ENCODE measurements around the gene PNO1. TPM values are rescaled to one million over a fixed set of nuclear protein-coding genes. Genes with fewer than 3 reads are reported as not detected.

PNO1 gene
- total and polyA plus RNA-seq, 4 donors = 12.5 to 14.9 (median 13.9) TPM

DNA sequence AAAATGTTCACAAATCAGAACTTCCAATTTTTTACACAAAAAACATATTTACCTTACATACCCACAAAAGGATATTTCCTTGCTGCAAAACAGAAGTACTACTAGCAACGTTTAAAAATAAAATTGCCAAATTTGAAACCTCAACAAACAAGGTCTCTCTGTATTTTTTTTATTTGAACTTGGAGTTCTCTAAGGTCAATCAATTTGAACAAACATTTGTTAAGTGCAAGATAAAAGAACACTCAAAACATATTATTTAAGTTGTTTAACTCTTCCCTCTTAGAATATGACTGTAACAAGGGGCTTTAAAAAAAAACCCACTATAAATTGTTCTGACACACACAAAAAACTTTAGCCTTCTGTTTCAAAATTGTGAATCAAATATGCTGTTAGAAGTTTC lies 29.6 kb downstream of the PNO1 start:
- Histone ChIP-seq H3K4me1 (ENCODE audit: control insufficient read depth, insufficient read depth, low read length) (no peaks in the 10 kb centered on the region), H3K27me3 (ENCODE audit: control insufficient read depth, insufficient read depth, low read length) (no peaks in the 10 kb centered on the region), H3K27ac (ENCODE audit: low read depth, low read length) (no peak overlapping the region), H3K4me3 (ENCODE audit: low read depth, low read length) (no peak overlapping the region), H3K9me3 (ENCODE audit: control insufficient read depth, insufficient read depth, low read length) (no peaks in the 10 kb centered on the region), H3K36me3 (ENCODE audit: control insufficient read depth, insufficient read depth, low read length) (peaks cover 3% of the 10 kb centered on the region)
- no peak for DNase-seq (ENCODE audit: low read depth in 4 of 6, low spot score in 6 of 6)
- WGBS (ENCODE audit: insufficient coverage) = no CpG with 5 or more reads among the region's 1 CpG

DNA sequence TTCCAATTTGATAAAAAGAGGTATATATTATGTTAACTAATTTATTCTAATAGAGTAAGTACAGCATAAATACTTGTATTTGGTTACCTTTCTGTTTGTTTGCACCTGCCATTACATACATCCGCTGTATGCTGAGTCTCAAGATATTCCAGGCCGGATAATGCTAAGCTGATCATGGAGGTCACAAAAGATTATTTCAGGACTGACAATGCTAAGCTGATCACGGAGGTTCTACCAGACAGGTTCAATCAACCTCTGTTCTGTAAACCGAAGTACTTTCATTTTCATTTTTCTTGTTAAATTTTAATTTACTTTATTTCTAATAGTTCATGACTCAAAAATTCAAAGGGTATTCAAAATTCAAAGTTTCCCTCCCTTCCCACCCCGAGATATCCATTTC lies 31.1 kb downstream of the PNO1 start:
- peaks cover 3% of the 10 kb centered on the region for H3K36me3 ChIP-seq (ENCODE audit: control insufficient read depth, insufficient read depth, low read length)
- H3K4me1 ChIP-seq (ENCODE audit: control insufficient read depth, insufficient read depth, low read length) = no peaks in the 10 kb centered on the region
- no peaks in the 10 kb centered on the region for H3K9me3 ChIP-seq (ENCODE audit: control insufficient read depth, insufficient read depth, low read length)
- H3K27me3 ChIP-seq (ENCODE audit: control insufficient read depth, insufficient read depth, low read length) = no peaks in the 10 kb centered on the region
- no peak for DNase-seq (ENCODE audit: low read depth in 4 of 6, low spot score in 6 of 6)
- no peak overlapping the region for H3K27ac ChIP-seq (ENCODE audit: low read depth, low read length)
- H3K4me3 ChIP-seq (ENCODE audit: low read depth, low read length) = no peak overlapping the region
- 100% methylated on average over 1 of the region's 5 CpGs for WGBS (ENCODE audit: insufficient coverage)

DNA sequence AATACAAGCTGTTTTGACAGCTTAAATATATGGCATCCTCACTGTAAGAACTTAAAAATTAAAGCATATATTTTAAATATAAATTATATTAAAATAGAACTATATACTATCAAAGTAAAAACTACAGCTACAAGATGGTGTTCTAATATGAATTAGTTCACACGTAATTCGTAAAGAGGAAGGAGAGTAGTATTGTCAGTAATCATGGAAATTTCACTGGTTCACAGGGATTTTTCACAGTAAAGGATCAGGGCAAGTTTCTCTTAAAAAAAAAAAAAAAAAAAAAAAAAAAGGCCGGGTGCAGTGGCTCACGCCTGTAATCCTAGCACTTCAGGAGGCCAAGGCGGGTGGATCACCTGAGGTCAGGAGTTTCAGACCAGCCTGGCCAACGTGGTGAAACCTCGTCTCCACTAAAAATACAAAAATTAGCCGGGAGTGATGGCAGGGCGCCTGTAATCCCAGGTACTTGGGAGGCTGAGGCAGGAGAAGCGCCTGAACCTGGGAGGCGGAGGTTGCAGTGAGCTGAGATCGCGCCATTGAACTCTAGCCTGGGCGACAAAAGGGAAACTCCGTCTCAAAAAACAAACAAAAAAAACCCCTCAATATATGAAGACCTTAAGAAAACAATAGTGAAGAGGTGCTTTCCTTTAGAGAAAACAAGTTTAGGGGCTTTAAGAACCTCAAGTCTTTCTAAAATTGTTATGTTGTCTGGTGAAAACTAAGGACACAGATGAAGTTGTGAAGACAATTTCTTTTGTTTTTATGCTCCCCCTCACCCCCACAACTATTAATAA lies 32.5 kb downstream of the PNO1 start:
- no peaks in the 10 kb centered on the region for H3K9me3 ChIP-seq (ENCODE audit: control insufficient read depth, insufficient read depth, low read length)
- no peaks in the 10 kb centered on the region for H3K27me3 ChIP-seq (ENCODE audit: control insufficient read depth, insufficient read depth, low read length)
- H3K4me3 ChIP-seq (ENCODE audit: low read depth, low read length) = no peak overlapping the region
- no peaks in the 10 kb centered on the region for H3K36me3 ChIP-seq (ENCODE audit: control insufficient read depth, insufficient read depth, low read length)
- 90% methylated on average over 4 of the region's 15 CpGs for WGBS (ENCODE audit: insufficient coverage)
- no peak overlapping the region for H3K27ac ChIP-seq (ENCODE audit: low read depth, low read length)
- DNase-seq (ENCODE audit: low read depth in 4 of 6, low spot score in 6 of 6) = no peak
- no peaks in the 10 kb centered on the region for H3K4me1 ChIP-seq (ENCODE audit: control insufficient read depth, insufficient read depth, low read length)

- 82% methylated on average over 1 of the region's 3 CpGs for WGBS (ENCODE audit: insufficient coverage)
- Histone ChIP-seq H3K27ac (ENCODE audit: low read depth, low read length) (no peak overlapping the region), H3K9me3 (ENCODE audit: control insufficient read depth, insufficient read depth, low read length) (no peaks in the 10 kb centered on the region), H3K27me3 (ENCODE audit: control insufficient read depth, insufficient read depth, low read length) (no peaks in the 10 kb centered on the region), H3K4me3 (ENCODE audit: low read depth, low read length) (no peak overlapping the region), H3K36me3 (ENCODE audit: control insufficient read depth, insufficient read depth, low read length) (no peaks in the 10 kb centered on the region), H3K4me1 (ENCODE audit: control insufficient read depth, insufficient read depth, low read length) (no peaks in the 10 kb centered on the region)
- DNase-seq (ENCODE audit: low read depth in 4 of 6, low spot score in 6 of 6) = no peak
Observed at GRCh38 chr2:68190991-68191731, 33.5 kb downstream of the PNO1 start.

DNA sequence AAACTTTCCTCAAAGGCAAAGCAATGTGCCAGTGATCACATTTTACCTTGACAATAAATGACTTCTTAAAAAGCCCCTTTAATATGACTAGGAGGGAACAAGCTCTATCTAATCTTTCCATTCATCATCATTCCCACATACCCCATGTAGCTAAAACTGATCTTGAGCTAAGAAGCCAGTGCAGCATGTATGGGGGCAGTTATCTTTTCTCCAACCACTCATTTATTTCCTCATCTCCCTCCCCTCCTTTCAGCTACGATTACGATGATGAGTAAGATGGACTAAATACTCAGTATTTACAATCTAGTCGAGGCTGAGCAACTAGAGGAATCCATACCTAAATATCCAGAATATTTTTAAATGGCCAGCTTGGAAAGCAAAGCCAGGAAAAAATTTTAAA lies 35.5 kb downstream of the PNO1 start:
- no CpG with 5 or more reads among the region's 3 CpGs for WGBS (ENCODE audit: insufficient coverage)
- Histone ChIP-seq H3K4me3 (ENCODE audit: low read depth, low read length) (no peak overlapping the region), H3K9me3 (ENCODE audit: control insufficient read depth, insufficient read depth, low read length) (no peaks in the 10 kb centered on the region), H3K27me3 (ENCODE audit: control insufficient read depth, insufficient read depth, low read length) (no peaks in the 10 kb centered on the region), H3K4me1 (ENCODE audit: control insufficient read depth, insufficient read depth, low read length) (no peaks in the 10 kb centered on the region), H3K27ac (ENCODE audit: low read depth, low read length) (no peak overlapping the region), H3K36me3 (ENCODE audit: control insufficient read depth, insufficient read depth, low read length) (no peaks in the 10 kb centered on the region)
- DNase-seq (ENCODE audit: low read depth in 4 of 6, low spot score in 6 of 6) = no peak

DNA sequence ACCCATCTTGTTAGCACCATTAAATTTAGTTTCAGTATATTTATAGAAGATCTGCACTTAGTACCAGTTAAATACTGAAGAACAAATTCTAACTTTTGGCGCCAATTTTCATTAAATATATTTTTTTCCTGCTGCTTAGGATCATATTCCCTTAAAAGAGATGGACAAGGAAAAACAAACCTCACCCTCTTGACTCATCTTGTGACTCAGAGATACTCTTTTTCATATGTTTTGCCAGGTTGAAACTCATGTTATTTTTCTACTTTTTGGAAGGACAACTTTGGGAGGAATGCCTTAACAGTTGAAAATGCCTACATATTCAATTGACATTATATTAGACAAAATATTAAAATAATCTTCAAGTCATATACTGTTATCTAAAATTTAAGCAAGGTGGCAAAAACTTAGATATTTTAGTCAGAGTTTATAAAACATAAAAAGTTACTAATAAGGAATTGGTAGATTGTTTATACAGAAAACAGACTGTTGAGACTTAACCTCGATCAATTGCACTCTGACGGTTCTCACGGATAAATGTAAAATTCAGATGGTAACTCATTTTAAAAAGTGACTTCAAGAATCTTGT lies 36.2 kb downstream of the PNO1 start:
- H3K4me3 ChIP-seq (ENCODE audit: low read depth, low read length) = no peak overlapping the region
- H3K27me3 ChIP-seq (ENCODE audit: control insufficient read depth, insufficient read depth, low read length) = no peaks in the 10 kb centered on the region
- no peaks in the 10 kb centered on the region for H3K4me1 ChIP-seq (ENCODE audit: control insufficient read depth, insufficient read depth, low read length)
- WGBS (ENCODE audit: insufficient coverage) = no CpG with 5 or more reads among the region's 4 CpGs
- H3K27ac ChIP-seq (ENCODE audit: low read depth, low read length) = no peak overlapping the region
- no peaks in the 10 kb centered on the region for H3K36me3 ChIP-seq (ENCODE audit: control insufficient read depth, insufficient read depth, low read length)
- no peak for DNase-seq (ENCODE audit: low read depth in 4 of 6, low spot score in 6 of 6)
- no peaks in the 10 kb centered on the region for H3K9me3 ChIP-seq (ENCODE audit: control insufficient read depth, insufficient read depth, low read length)

DNA sequence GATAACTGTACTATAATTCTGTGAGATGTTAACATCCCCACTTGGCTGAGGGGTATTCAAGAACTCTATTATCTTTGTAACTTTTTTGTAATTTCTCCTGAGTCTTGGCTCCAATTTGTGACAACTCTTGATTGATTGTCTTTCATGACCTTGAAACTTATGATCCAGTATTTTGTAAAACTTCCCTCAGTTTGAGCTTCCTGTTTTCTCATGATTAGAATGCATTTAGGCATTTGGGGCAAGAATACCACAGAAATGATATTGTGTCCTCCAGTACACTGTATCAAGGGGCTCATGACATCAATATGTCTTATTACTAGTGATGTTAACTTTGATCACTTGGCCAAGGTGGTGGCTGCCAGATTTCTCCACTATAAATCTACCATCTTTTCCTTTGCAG lies 37.4 kb downstream of the PNO1 start:
- Histone ChIP-seq H3K27me3 (ENCODE audit: control insufficient read depth, insufficient read depth, low read length) (no peaks in the 10 kb centered on the region), H3K36me3 (ENCODE audit: control insufficient read depth, insufficient read depth, low read length) (no peaks in the 10 kb centered on the region), H3K9me3 (ENCODE audit: control insufficient read depth, insufficient read depth, low read length) (no peaks in the 10 kb centered on the region), H3K4me1 (ENCODE audit: control insufficient read depth, insufficient read depth, low read length) (no peaks in the 10 kb centered on the region), H3K4me3 (ENCODE audit: low read depth, low read length) (no peak overlapping the region), H3K27ac (ENCODE audit: low read depth, low read length) (no peak overlapping the region)
- DNase-seq (ENCODE audit: low read depth in 4 of 6, low spot score in 6 of 6) = no peak

GRCh38 chr2:68196120-68196716 lies 38.5 kb downstream of the PNO1 start:
- Histone ChIP-seq H3K4me1 (ENCODE audit: control insufficient read depth, insufficient read depth, low read length) (no peaks in the 10 kb centered on the region), H3K9me3 (ENCODE audit: control insufficient read depth, insufficient read depth, low read length) (no peaks in the 10 kb centered on the region), H3K36me3 (ENCODE audit: control insufficient read depth, insufficient read depth, low read length) (no peaks in the 10 kb centered on the region), H3K27ac (ENCODE audit: low read depth, low read length) (no peak overlapping the region), H3K4me3 (ENCODE audit: low read depth, low read length) (no peak overlapping the region), H3K27me3 (ENCODE audit: control insufficient read depth, insufficient read depth, low read length) (no peaks in the 10 kb centered on the region)
- DNase-seq (ENCODE audit: low read depth in 4 of 6, low spot score in 6 of 6) = peak in 5 of 6 donors; percentile 5 to 86 (median 30)
- no CpG with 5 or more reads among the region's 4 CpGs for WGBS (ENCODE audit: insufficient coverage)

DNA sequence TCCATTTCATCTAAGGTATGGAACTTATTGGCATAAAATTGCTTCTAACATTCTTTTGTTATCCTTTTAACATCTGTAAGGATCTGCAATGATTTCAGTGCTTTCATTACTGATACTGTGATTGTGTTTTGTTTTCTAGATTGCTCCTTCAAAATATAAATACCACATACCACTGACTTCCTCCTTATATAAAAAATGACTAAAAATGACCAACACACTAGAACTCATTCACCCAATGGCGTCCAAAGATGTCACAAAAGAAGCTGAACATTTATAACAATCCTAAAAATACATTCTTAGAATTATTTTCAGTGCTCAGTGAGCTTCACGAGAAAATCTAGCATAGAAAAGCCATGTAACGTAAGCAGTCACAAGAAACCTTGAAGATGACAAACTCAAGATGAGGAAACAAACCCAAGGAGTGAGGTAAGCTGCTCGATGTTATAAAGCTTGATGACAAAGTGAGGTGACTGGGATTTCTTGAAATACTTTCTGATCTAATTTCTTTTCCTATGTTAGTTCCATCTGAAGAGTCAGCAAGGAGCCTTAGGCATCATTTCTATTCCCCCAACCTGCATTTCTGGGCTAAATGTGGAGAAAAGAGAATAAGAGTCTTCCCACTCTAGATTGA lies 42.6 kb downstream of the PNO1 start:
- Histone ChIP-seq H3K4me3 (ENCODE audit: low read depth, low read length) (no peak overlapping the region), H3K27ac (ENCODE audit: low read depth, low read length) (no peak overlapping the region), H3K27me3 (ENCODE audit: control insufficient read depth, insufficient read depth, low read length) (no peaks in the 10 kb centered on the region), H3K36me3 (ENCODE audit: control insufficient read depth, insufficient read depth, low read length) (no peaks in the 10 kb centered on the region), H3K9me3 (ENCODE audit: control insufficient read depth, insufficient read depth, low read length) (no peaks in the 10 kb centered on the region), H3K4me1 (ENCODE audit: control insufficient read depth, insufficient read depth, low read length) (no peaks in the 10 kb centered on the region)
- DNase-seq (ENCODE audit: low read depth in 4 of 6, low spot score in 6 of 6) = no peak
- WGBS (ENCODE audit: insufficient coverage) = 89% methylated on average over 3 of the region's 4 CpGs

Data from spinal cord (tissue), 10 donors.